Kidney capillary endothelial cell (primary cell): Measurements from ENCODE around the gene POU2AF2.
"Not testable (repeated sequence)": the region's sequence is repeated elsewhere in the genome, so short reads cannot be mapped to it uniquely, and the experiment has no call there.

Source experiments
- DNase-seq: peaks from one replicate; pipeline ENCODE4 v3.0.0-alpha.2; 2018; ENCODE audit warnings: low spot score

Gene POU2AF2

DNA sequence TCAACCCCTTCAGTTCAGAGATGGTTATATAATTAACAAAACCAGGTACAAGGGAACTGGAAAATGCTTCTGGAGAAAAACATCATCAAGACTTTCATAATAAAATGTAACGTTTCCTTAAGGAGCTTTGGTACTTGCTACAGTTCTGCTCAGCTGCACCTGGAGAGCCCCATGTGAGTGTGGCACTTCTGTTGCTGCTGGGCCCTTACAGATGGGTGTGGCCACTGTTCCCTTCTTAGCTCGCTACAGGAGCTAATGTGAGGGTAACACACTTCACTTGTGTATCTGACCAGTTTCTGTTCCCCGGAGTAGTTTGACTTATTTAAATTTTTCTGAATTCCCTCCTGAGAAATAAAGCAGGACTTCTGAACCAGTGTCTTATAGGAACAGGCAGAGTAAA is 56.8 kb downstream of the POU2AF2 start:
- DNase-seq, result no peak

- no peak for DNase-seq
Observed at GRCh38 chr11:111303461-111303860, 57.9 kb downstream of the POU2AF2 start.

GRCh38 chr11:111305162-111305802 is 59.8 kb downstream of the POU2AF2 start:
- DNase-seq, result no peak

DNA sequence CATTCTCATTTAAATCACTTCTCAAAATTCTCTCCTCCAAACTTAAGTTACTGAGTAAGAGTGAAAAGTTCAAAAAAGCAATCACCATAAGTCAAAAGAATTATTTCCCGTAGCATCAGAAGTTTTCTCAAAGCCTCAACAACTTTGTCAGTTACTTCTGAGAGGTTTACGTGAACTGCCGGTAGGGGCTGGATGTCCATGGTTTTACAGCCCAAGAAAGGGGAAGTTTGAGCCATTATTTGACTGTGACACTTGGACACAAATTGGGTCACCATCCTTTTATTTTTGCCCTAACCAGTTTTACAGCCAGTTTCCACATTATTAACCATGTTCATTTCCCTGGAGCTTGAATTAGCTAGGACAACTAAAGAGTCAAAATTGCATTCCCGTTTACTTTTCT is 60.4 kb downstream of the POU2AF2 start:
- DNase-seq, result no peak

DNA sequence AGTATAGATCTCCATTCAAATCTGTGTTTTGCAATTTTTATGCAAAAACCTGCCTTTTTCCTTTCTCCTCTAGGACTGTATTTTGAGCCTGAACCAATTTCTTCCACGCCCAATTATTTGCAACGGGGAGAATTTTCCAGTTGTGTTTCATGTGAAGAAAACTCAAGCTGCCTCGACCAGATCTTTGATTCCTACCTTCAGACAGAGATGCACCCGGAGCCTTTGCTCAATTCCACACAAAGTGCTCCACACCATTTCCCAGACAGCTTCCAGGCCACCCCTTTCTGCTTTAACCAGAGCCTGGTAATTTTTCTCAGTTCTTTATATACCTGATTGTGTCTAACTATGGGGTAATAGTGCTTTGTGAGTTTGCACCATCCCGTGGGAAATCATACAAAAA is 60.8 kb downstream of the POU2AF2 start:
- DNase-seq, result no peak

GRCh38 chr11:111307472-111308108 is 62.1 kb downstream of the POU2AF2 start:
- no peak for DNase-seq

- DNase-seq, result no peak
Observed at GRCh38 chr11:111308140-111308539, 62.6 kb downstream of the POU2AF2 start.

DNA sequence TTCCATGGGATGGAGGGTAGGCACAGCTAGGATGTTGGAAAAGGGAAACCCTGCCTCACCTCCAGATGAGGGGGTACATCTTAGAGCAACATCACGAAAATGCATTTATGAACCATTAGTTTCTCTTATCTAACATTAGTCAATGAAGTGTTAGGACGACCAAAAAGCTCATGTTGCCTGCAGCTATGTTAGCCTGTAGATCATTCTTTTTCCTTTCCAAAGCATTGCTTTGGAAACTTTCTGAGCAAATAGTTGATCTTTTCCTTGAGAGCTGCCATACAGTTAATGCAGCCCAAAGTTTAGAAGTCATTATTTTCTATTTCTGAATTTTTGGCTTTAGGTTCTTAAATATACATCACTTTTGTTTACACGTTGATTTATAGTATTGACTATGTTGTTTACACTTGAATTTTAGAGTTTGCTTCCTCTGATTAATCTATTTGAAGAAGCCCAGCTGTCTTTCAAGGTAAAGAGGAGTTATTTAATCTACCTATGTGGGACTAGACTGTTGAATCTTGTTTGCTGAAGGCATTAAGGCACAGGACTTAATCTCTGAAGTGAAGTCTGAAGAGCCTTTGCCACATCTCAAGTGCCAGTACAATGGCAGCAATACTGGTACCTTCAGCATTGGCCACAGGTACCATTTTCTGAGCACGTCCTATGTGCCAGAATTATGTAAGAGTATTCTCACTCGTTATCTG is 63.8 kb downstream of the POU2AF2 start:
- no peak for DNase-seq

GRCh38 chr11:111310088-111310487 is 64.6 kb downstream of the POU2AF2 start:
- peak; percentile 8 for DNase-seq

GRCh38 chr11:111310723-111311122 is 65.2 kb downstream of the POU2AF2 start:
- no peak for DNase-seq

DNA sequence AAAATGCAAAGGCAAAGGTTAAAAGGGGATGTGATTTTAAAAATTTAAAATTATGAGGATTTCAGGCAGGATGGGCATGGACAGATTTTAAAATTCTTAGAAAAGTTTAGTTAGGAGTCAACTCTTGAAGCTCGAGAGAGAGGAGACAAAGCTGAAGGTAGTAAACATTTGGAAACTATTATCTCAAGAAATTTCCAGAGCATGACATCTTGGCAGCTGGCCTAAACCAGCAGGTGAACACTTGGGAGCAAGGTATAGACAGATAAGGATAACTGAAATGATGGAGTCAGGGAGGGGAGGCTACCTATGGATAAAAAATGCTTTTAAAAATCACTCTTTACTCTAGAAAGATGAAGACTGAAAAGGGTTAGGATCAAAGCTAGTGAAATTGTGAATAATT is 66.6 kb downstream of the POU2AF2 start:
- DNase-seq, result no peak

DNA sequence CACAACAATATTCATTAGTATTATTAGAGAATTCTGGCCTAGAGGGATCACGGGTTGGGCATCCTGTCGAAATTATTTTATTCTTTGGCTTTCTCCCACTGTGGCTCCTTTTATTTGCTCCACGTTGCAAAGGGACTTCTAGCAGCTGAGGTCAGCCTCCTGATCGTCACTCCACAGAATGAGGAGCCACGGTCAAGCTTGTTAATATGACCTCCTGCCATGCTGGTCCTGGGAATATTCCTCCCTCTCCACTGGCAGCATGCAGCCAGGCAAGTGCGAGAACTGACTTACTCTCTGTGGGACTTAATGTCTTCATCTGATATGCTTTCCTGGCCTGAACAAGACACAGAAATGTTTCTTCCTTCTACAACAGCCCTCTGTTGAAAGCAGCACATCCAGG is 73.8 kb downstream of the POU2AF2 start:
- no peak for DNase-seq

DNA sequence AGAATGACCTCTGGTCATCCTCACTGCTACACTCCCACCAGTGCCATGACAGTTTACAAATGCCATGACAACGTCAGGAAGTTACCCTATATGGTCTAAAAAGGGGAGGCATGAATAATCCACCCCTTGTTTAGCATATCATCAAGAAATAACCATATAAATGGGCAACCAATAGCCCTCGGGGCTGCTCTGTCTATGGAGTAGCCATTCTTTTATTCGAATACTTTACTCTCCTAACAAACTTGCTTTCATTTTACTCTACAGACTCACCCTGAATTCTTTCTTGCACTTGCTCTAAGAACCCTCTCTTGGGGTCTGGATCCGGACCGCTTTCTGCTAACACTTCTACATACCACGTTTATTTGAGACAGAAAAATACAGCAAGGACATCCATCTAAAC is 74.7 kb downstream of the POU2AF2 start:
- not testable (repeated sequence) for DNase-seq

DNA sequence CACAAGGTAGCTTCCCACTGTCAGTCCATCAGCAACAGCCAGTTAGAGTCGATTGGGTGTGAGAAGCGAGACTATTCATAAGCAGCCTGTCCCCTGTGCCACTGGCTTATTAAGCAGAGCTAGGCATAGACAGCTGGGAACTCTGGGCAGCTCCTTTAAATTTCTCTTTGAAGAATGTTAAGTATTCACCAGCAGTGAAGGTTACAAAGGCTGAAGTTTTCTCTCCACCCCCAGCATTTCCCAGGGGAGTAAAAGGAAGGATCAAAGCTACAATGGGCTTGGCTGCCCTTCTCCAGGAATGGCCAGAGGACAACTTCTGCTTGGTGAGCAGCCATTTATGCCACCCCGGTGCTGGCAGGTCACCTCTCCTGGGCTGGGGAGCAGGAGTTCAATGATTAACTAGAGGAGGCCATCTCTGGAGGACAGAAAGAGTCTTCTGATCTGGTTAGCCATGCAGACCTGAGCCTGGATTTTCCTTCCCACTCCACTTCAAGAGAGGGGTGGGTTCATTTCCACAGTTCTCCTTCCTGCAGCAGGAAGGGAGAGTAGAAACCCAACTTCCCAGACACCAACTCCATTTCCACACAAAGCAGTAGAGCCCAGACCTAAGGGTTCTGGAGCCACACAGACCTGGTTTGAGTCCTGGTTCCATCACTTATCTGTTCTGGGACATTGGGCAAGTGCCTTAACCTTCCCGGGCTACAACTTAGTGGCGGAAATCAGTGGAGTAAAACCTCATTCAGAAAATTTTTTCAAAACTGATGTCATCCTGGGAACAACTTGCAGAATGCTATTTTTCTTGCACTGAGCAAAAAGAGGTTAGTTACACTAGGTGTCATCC is 75.4 kb downstream of the POU2AF2 start:
- DNase-seq, result no peak

- DNase-seq, result no peak
Observed at GRCh38 chr11:111322534-111322933, 77.0 kb downstream of the POU2AF2 start.

DNA sequence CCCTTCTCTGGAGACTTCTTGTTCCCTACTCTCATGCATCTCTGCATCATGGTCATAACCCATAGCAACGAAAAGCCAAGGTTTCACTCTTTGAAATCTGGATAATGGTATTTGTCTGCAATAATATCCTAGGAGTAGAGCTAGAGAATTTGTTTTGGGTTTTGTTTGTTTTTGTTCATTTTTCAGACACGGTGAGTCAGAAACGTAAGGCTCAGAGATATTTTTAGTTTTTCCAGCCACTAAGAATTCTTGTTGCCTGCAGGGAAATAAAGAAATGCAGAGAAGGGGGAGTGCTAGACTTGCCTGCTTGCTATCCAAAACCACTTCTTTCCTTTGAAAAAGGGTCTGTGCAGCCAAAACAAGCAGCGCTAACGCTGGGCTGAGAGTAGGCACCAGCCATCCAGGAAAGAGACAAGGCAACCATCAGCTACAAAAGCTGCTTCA is 78.8 kb downstream of the POU2AF2 start:
- DNase-seq, result no peak

GRCh38 chr11:111325259-111325658 is 79.7 kb downstream of the POU2AF2 start:
- no peak for DNase-seq

DNA sequence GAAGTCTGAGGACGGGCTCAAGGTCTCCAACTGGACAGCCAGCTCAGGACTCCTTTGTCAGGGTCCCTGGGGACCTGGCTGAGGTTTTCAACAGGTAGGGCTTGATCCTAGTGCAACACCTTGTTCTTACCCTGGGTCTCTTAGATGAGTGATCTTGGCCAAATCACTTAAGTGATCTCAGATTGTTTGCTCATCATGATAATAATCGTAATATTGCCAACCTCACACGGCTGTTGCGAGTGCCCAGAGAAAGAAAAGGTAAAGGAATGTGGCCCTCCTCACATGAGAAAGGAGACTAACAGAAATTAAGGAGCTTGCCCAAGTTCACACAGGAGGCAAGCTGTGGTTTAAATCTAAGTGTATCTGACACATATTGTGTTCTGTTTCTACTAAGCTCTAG is 81.3 kb downstream of the POU2AF2 start:
- no peak for DNase-seq

DNA sequence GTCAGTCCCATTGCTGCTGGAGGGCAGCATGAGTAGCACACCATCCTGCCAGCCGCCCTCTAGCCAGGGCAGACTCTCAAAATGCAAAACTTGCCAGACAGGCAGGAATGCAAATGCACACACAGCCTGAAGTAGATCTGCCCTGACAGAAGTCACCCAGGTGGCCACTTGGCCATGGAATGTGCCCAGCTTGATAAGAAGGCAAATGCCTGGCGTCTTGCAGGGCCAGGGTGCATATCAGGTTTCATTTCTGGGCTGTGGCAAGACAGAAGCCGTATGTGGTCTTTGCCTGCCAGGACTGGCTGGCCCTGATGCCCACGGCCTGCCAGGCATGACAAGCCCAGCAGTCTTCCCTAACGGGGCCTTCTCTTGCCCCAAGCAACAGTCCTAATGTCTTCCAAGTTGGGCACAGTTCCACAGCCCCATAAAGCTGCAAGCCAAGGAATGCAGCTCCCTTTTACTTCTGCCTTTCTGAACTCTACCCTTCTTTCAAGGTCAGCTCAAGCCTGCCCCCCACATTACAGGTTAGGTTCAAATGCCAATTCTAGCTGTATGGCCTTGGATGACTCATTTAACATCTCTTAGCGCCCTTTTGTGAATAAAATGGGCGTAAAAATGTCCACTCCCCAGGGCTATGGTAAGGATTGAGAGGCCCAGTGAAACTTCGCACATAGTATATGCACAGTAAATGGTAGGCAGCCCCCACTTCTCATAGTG is 82.5 kb downstream of the POU2AF2 start:
- no peak for DNase-seq

GRCh38 chr11:111329306-111330204 is 84.0 kb downstream of the POU2AF2 start:
- DNase-seq, result no peak
